ENCODE data around the gene MMP12. TPM values are rescaled to one million over a fixed set of nuclear protein-coding genes. Genes with fewer than 3 reads are reported as not detected.

MMP12 gene
- total RNA-seq, 1 experiment from 2014 or later, result not detected

GRCh38 chr11:102886999-102887398, 12.2 kb upstream of the MMP12 start:
- no peak for TF ChIP-seq POLR2AphosphoS5 (IDR thresholded peaks at IDR 0.05; ENCODE audit: low read depth, low read length)
- no peak for TF ChIP-seq CTCF (IDR thresholded peaks at IDR 0.05)
- TF ChIP-seq TCF7L2 (IDR thresholded peaks at IDR 0.05; ENCODE audit: low read depth, low read length), result no peak
- TF ChIP-seq REST (IDR thresholded peaks at IDR 0.05; ENCODE audit: insufficient read depth in 1 of 2, low read depth in 2 of 2, low read length in 1 of 2), result no peak
- TF ChIP-seq SIN3A (IDR thresholded peaks at IDR 0.05; ENCODE audit: borderline replicate concordance, insufficient read depth, low read depth, low read length), result no peak
- in situ Hi-C loops (cut with HindIII; ENCODE audit: low pct_unique_long_range_greater_than_20kb, low sequenced_read_pairs), result no loop called here
- POLR2A ChIA-PET, result no interaction called here
- Histone ChIP-seq H3K9me3 (ENCODE audit: control insufficient read depth, insufficient read depth, low read depth, low read length) (no peaks in the 10 kb centered on the region), H3K4me1 (ENCODE audit: control insufficient read depth, insufficient read depth, low read length) (no peaks in the 10 kb centered on the region), H3K4me3 (ENCODE audit: low read depth in 2 of 2, low read length in 2 of 2) (no peak overlapping the region), H3K27me3 (ENCODE audit: control insufficient read depth, insufficient read depth, low read length) (peaks cover 5% of the 10 kb centered on the region), H3K36me3 (ENCODE audit: control insufficient read depth, insufficient read depth, low read length) (no peaks in the 10 kb centered on the region), H3K27ac (ENCODE audit: low read length) (no peak overlapping the region)
- DNase-seq (ENCODE audit: low read depth, low spot score), result no peak
- CTCF ChIA-PET, result interaction anchor here (0.7 kb wide), 1 partner anchor 933 kb away, joined by 4 read pairs; no protein-coding TSS in a partner anchor
- intact Hi-C loops (cut with micrococcal nuclease; ENCODE audit: unreplicated experiment), result no loop called here
- ATAC-seq, result no peak
- no TSS peak for BruUV-seq (replicated peaks)

- BruUV-seq (replicated peaks), result no TSS peak
- H3K4me1 ChIP-seq (ENCODE audit: control insufficient read depth, insufficient read depth, low read length), result no peaks in the 10 kb centered on the region
- ATAC-seq (no peak), DNase-seq (ENCODE audit: low read depth, low spot score) (no peak)
- no peak overlapping the region for H3K27ac ChIP-seq (ENCODE audit: low read length)
- no peaks in the 10 kb centered on the region for H3K9me3 ChIP-seq (ENCODE audit: control insufficient read depth, insufficient read depth, low read depth, low read length)
- no peak overlapping the region for H3K4me3 ChIP-seq (ENCODE audit: low read depth in 2 of 2, low read length in 2 of 2)
- ChIA-PET CTCF (no interaction called here), POLR2A (no interaction called here)
- in situ Hi-C loops (cut with HindIII; ENCODE audit: low pct_unique_long_range_greater_than_20kb, low sequenced_read_pairs) (no loop called here), intact Hi-C loops (cut with micrococcal nuclease; ENCODE audit: unreplicated experiment) (no loop called here)
- no peaks in the 10 kb centered on the region; the same call in 1 of the 2 replicates for H3K27me3 ChIP-seq (ENCODE audit: control insufficient read depth, insufficient read depth, low read length)
- no peaks in the 10 kb centered on the region for H3K36me3 ChIP-seq (ENCODE audit: control insufficient read depth, insufficient read depth, low read length)
- TF ChIP-seq REST (IDR thresholded peaks at IDR 0.05; ENCODE audit: insufficient read depth in 1 of 2, low read depth in 2 of 2, low read length in 1 of 2), result no peak
Observed at GRCh38 chr11:102883141-102883540, 8.4 kb upstream of the MMP12 start.
